GM23248 (cell line): ENCODE results near the gene LRFN2. TPM values are rescaled to one million over a fixed set of nuclear protein-coding genes. Genes with fewer than 3 reads are reported as not detected.
A peak's percentile ranks its signal among the peaks of the same experiment; 100 is the strongest.

Experiments
- DNase-seq: peaks from one replicate; pipeline ENCODE4 v3.0.0-alpha.2; 2015
- H2AFZ ChIP-seq: fragments of 200-600 bp; sonication (generic); 2 replicates; pipeline ENCODE4 v1.6.1; 2016; ENCODE audit warnings: antibody characterized with exemption
- H3F3A ChIP-seq: fragments of 200-600 bp; sonication (generic); 2 replicates; pipeline ENCODE4 v1.6.1; 2016; ENCODE audit warnings: mild to moderate bottlenecking, antibody characterized with exemption, mixed run types; ENCODE audit not compliant: insufficient read depth
- H3K27ac ChIP-seq: fragments of 200-600 bp; sonication (generic); 2 replicates; pipeline ENCODE4 v1.5.1; 2016; ENCODE audit warnings: mild to moderate bottlenecking
- H3K27me3 ChIP-seq: fragments of 200-600 bp; sonication (generic); replicated peaks from 2 replicates; pipeline ENCODE4 v1.6.1; 2016; ENCODE audit warnings: mild to moderate bottlenecking; ENCODE audit not compliant: insufficient read depth
- H3K36me3 ChIP-seq: fragments of 200-600 bp; sonication (generic); 2 replicates; pipeline ENCODE4 v1.6.1; 2016; ENCODE audit warnings: low read depth, mild to moderate bottlenecking
- H3K4me1 ChIP-seq: fragments of 200-600 bp; sonication (generic); 2 replicates; pipeline ENCODE4 v1.6.1; 2016; ENCODE audit warnings: mild to moderate bottlenecking; ENCODE audit not compliant: insufficient read depth
- H3K4me2 ChIP-seq: fragments of 200-600 bp; sonication (generic); one replicate; pipeline ENCODE4 v1.6.1; 2016; ENCODE audit warnings: mild to moderate bottlenecking; ENCODE audit not compliant: unreplicated experiment
- H3K4me3 ChIP-seq: fragments of 200-600 bp; sonication (generic); 2 replicates; pipeline ENCODE4 v1.5.1; 2016; ENCODE audit warnings: mild to moderate bottlenecking
- H3K79me2 ChIP-seq: fragments of 200-600 bp; sonication (generic); 2 replicates; pipeline ENCODE4 v1.6.1; 2016; ENCODE audit warnings: mild to moderate bottlenecking; ENCODE audit not compliant: insufficient read depth
- H3K9ac ChIP-seq: fragments of 200-600 bp; sonication (generic); 2 replicates; pipeline ENCODE4 v1.6.1; 2016; ENCODE audit warnings: mild to moderate bottlenecking
- H3K9me2 ChIP-seq: fragments of 200-600 bp; sonication (generic); 2 replicates; pipeline ENCODE4 v1.6.1; 2016; ENCODE audit warnings: mixed run types, mild to moderate bottlenecking, moderate library complexity; ENCODE audit not compliant: insufficient read depth
- H3K9me3 ChIP-seq: fragments of 200-600 bp; sonication (generic); one replicate; pipeline ENCODE4 v1.6.1; 2017; ENCODE audit warnings: low read depth
- H4K20me1 ChIP-seq: fragments of 200-600 bp; sonication (generic); 2 replicates; pipeline ENCODE4 v1.6.0; 2016; ENCODE audit not compliant: insufficient read depth
- EZH2 ChIP-seq: fragments of 200-600 bp; sonication (generic); IDR thresholded peaks from 2 replicates; pipeline ENCODE4 v1.6.1; 2018; ENCODE audit warnings: antibody characterized with exemption, mild to moderate bottlenecking; ENCODE audit not compliant: insufficient read depth, poor library complexity, severe bottlenecking
- EZH2phosphoT487 ChIP-seq: fragments of 200-600 bp; sonication (generic); IDR thresholded peaks from 2 replicates; pipeline ENCODE4 v1.6.1; 2018; ENCODE audit warnings: antibody characterized with exemption, moderate library complexity, mild to moderate bottlenecking, low read depth; ENCODE audit not compliant: insufficient read depth
- WGBS, 2 experiments: methylation state at CpG; one replicate each; pipeline ENCODE4 v1.1.6; 2015 to 2017; ENCODE audit warnings: low lambda C conversion rate in 2 of 2, low coverage in 1 of 2; ENCODE audit errors: missing lambda C conversion rate in 2 of 2; 5-methylcytosine and 5-hydroxymethylcytosine counted together
- in situ Hi-C: fragments of 300-500 bp; cut with MboI; formaldehyde crosslinking; loops from 2 replicates; pipeline ENCODE4 v1.15.0; 2020
- polyA plus RNA-seq: library from polyadenylated mRNA; unstranded; fragments of >200 nt; fragmentation: Nextera tagmentation; extraction: Ambion mirVana; gene quantifications from 2 replicates; pipeline ENCODE4 v1.2.1, GENCODE V29; 2016
- total RNA-seq: library from RNA; depleted of rRNA; stranded (reverse); fragments of >200 nt; shearing (Covaris generic); gene quantifications from 2 replicates; pipeline ENCODE4 v1.2.3, GENCODE V29; 2014

Gene LRFN2
- total and polyA plus RNA-seq, 2 experiments from 2014 or later, result not detected

DNA sequence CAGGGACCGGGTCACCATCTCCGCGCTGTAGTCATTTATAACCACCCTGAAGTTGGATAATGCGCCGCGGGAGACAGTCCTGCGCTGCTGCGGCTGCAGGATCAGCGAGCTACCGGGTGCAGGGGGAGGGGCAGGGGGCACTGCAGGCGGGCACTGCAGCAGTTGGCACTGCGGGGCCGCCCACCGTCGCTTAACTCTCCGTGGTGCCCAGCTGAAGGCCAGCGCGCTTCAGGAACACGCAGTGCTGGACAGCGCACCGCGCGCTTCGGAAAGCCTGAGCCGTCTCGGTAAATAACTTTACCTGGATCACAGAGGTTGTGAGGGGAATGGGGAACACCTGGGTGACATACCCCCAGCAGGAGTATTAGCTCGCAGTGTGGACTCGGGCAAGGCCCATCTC, 12.4 kb upstream of the LRFN2 start:
- no peak overlapping the region for H2AFZ ChIP-seq
- H3K79me2 ChIP-seq, result no peaks in the 10 kb centered on the region
- H3K9ac ChIP-seq, result no peak overlapping the region
- TF ChIP-seq EZH2 (no peak), EZH2phosphoT487 (no peak)
- DNase-seq, result peak; percentile 24
- no peak overlapping the region for H3K4me2 ChIP-seq
- H3K9me2 ChIP-seq, result no peaks in the 10 kb centered on the region
- H3K4me3 ChIP-seq, result no peak overlapping the region
- H3K27me3 ChIP-seq, result 0 out of 2 replicates have a peak, but pooled peaks cover 7% of the 10 kb centered on the region
- WGBS, 2 experiments, result 13 to 14% methylated on average over 28 of the region's 28 CpGs
- H3K36me3 ChIP-seq, result no peaks in the 10 kb centered on the region
- H3K27ac ChIP-seq, result no peak overlapping the region
- no peaks in the 10 kb centered on the region for H3K9me3 ChIP-seq
- H3K4me1 ChIP-seq, result no peaks in the 10 kb centered on the region
- H4K20me1 ChIP-seq, result no peaks in the 10 kb centered on the region
- in situ Hi-C loops, result no loop called here
- H3F3A ChIP-seq, result no peaks in the 10 kb centered on the region

DNA sequence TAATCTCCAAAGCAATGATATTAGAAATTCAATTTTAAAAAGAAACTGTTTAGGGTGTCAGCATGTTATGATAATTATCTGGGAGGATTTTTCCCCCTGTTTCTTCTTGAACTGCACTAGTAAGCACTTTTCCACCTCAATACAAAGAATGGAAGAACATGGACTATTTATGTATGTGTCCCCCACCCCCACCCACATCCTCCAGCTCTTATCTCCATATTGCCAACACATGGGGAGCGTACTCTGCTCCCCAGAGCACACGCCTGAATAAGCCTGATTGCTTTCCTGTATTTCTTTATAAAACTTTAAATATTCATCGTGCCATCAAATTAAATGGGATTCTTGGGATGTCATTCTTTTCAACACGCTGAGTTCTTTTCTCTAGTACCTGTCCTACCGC, 11.4 kb upstream of the LRFN2 start:
- H3K4me3 ChIP-seq, result no peak overlapping the region
- no peaks in the 10 kb centered on the region for H4K20me1 ChIP-seq
- H3K4me1 ChIP-seq, result no peaks in the 10 kb centered on the region
- no peaks in the 10 kb centered on the region for H3K36me3 ChIP-seq
- no peak for TF ChIP-seq EZH2
- no peak for TF ChIP-seq EZH2phosphoT487
- in situ Hi-C loops, result no loop called here
- no peaks in the 10 kb centered on the region for H3K9me3 ChIP-seq
- H3K4me2 ChIP-seq, result no peak overlapping the region
- H3F3A ChIP-seq, result no peaks in the 10 kb centered on the region
- 0 out of 2 replicates have a peak, but pooled peaks cover 7% of the 10 kb centered on the region for H3K27me3 ChIP-seq
- H3K79me2 ChIP-seq, result no peaks in the 10 kb centered on the region
- no peak for DNase-seq
- no peak overlapping the region for H3K9ac ChIP-seq
- H3K27ac ChIP-seq, result no peak overlapping the region
- no peak overlapping the region for H2AFZ ChIP-seq
- 26 to 35% methylated on average over 5 of the region's 5 CpGs for WGBS, 2 experiments
- no peaks in the 10 kb centered on the region for H3K9me2 ChIP-seq

DNA sequence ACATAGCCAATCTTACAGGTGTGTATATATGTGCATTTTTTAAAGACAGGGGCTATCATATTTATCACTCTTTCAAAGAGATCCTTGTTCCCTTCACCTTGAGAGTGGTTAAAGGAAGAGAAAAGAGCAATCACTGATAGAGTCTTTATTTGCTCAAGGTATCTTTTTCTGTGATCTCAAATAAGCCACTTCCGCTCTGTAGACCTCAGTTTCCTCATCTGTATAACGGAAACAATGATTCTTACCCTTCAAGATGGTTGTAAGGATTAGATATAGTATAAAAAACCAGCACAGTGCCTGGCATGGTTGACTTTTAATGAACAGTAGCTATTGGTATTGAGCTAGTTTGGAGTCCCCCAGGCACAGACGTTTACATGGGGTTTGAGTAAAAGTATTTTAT, 10.1 kb upstream of the LRFN2 start:
- Histone ChIP-seq H3K27ac (no peak overlapping the region), H3K36me3 (no peaks in the 10 kb centered on the region), H3K4me1 (no peaks in the 10 kb centered on the region), H3K4me3 (no peak overlapping the region), H3K79me2 (no peaks in the 10 kb centered on the region), H3K9ac (no peak overlapping the region), H3K27me3 (0 out of 2 replicates have a peak, but pooled peaks cover 7% of the 10 kb centered on the region), H3F3A (no peaks in the 10 kb centered on the region), H4K20me1 (no peaks in the 10 kb centered on the region), H3K9me3 (no peaks in the 10 kb centered on the region), H3K4me2 (no peak overlapping the region), H2AFZ (no peak overlapping the region), H3K9me2 (no peaks in the 10 kb centered on the region)
- TF ChIP-seq EZH2phosphoT487 (no peak), EZH2 (no peak)
- 14 to 20% methylated on average over 3 of the region's 3 CpGs for WGBS, 2 experiments
- DNase-seq, result no peak
- in situ Hi-C loops, result no loop called here

DNA sequence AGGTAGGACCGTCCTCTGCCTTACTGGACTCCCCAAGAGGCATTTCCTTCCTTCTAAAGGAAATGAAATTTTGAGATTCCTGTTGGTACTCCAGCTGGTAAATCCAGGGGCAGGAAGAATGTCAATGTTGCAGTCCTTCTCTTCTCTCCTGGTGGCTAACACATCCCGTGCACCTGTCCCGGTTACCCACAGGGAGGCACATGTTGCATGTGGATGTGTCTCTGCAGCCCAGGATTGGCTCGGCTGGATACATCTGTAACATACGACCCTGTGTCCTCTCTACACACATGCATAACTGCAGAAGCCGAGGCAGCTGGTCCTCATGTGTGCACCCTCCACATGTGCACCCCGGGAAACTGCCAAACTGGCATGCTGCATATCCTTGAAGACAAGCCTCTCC, 1.3 kb upstream of the LRFN2 start:
- WGBS, 2 experiments, result 16 to 29% methylated on average over 7 of the region's 7 CpGs
- H3K27ac ChIP-seq, result no peak overlapping the region
- in situ Hi-C loops, result no loop called here
- no peak overlapping the region for H3K9ac ChIP-seq
- H2AFZ ChIP-seq, result no peak overlapping the region
- no peaks in the 10 kb centered on the region for H4K20me1 ChIP-seq
- H3K9me2 ChIP-seq, result no peaks in the 10 kb centered on the region
- TF ChIP-seq EZH2phosphoT487 (no peak), EZH2 (no peak)
- DNase-seq, result no peak
- no peaks in the 10 kb centered on the region for H3K79me2 ChIP-seq
- no peak overlapping the region for H3K4me2 ChIP-seq
- no peak overlapping the region for H3K4me3 ChIP-seq
- H3K36me3 ChIP-seq, result no peaks in the 10 kb centered on the region
- peaks cover 32% of the 10 kb centered on the region for H3K27me3 ChIP-seq
- H3K9me3 ChIP-seq, result no peaks in the 10 kb centered on the region
- no peaks in the 10 kb centered on the region for H3F3A ChIP-seq
- no peaks in the 10 kb centered on the region for H3K4me1 ChIP-seq

DNA sequence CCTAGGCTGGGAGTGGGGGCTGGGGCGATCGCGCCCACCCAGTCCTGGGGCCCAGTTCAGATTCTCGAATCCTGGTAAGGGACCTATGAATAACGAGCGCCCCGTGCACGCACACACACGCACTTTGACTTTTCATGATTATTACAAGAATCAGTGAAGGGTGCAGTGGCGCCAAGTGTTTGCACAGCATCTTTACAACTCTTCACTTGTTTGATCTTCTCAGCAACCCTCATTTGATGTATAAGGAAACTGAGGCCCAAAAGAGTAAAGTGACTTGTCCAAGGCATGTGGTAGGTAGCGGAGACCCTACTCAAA, 863 bp upstream of the LRFN2 start:
- no peak overlapping the region for H3K4me3 ChIP-seq
- H3K79me2 ChIP-seq, result no peaks in the 10 kb centered on the region
- no peaks in the 10 kb centered on the region for H3K36me3 ChIP-seq
- no peaks in the 10 kb centered on the region for H4K20me1 ChIP-seq
- no peaks in the 10 kb centered on the region for H3K9me3 ChIP-seq
- no peaks in the 10 kb centered on the region for H3K9me2 ChIP-seq
- H3K27ac ChIP-seq, result no peak overlapping the region
- no peaks in the 10 kb centered on the region for H3K4me1 ChIP-seq
- TF ChIP-seq EZH2phosphoT487, result no peak
- no peak for TF ChIP-seq EZH2
- no peak overlapping the region for H3K9ac ChIP-seq
- 14 to 16% methylated on average over 11 of the region's 11 CpGs for WGBS, 2 experiments
- no peak for DNase-seq
- H3K27me3 ChIP-seq, result peaks cover 32% of the 10 kb centered on the region
- peak overlapping the region; percentile 81 for H3K4me2 ChIP-seq
- H3F3A ChIP-seq, result no peaks in the 10 kb centered on the region
- H2AFZ ChIP-seq, result no peak overlapping the region
- in situ Hi-C loops, result no loop called here
